Stimulated activated CD8-positive, alpha-beta memory T cell treated with anti-CD3 and anti-CD28 coated beads, Interleukin-7, amount 100 ng/mL, for 24 hours (primary cell): Measurements from ENCODE around the gene MAG.
"Not testable (repeated sequence)": the region's sequence is repeated elsewhere in the genome, so short reads cannot be mapped to it uniquely, and the experiment has no call there.

ENCODE experiments used
- DNase-seq: peaks from one replicate; pipeline ENCODE4 v3.0.0-alpha.2; 2020; ENCODE audit warnings: low read depth

The MAG gene

DNA sequence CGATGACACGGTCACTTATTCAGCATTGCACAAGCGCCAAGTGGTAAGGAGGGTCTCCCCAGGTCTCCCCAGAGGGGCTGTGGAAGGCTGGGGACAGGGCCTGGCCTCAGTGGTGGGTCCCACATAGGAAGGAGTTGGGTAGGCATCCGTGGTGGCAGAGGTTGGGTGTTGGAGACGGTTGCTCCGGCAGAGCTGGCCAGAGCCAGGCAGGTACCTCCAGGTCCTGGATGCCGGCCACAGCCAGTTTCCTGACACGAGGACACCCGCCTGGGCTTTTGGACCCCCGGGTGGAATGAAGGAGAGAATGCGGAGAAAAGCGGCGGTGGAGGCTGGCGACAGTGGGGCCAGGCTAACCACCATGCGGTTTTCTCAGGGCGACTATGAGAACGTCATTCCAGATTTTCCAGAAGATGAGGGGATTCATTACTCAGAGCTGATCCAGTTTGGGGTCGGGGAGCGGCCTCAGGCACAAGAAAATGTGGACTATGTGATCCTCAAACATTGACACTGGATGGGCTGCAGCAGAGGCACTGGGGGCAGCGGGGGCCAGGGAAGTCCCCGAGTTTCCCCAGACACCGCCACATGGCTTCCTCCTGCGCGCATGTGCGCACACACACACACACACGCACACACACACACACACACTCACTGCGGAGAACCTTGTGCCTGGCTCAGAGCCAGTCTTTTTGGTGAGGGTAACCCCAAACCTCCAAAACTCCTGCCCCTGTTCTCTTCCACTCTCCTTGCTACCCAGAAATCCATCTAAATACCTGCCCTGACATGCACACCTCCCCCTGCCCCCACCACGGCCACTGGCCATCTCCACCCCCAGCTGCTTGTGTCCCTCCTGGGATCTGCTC lies 54.5 kb downstream of the MAG start:
- peak; percentile 32 for DNase-seq

DNA sequence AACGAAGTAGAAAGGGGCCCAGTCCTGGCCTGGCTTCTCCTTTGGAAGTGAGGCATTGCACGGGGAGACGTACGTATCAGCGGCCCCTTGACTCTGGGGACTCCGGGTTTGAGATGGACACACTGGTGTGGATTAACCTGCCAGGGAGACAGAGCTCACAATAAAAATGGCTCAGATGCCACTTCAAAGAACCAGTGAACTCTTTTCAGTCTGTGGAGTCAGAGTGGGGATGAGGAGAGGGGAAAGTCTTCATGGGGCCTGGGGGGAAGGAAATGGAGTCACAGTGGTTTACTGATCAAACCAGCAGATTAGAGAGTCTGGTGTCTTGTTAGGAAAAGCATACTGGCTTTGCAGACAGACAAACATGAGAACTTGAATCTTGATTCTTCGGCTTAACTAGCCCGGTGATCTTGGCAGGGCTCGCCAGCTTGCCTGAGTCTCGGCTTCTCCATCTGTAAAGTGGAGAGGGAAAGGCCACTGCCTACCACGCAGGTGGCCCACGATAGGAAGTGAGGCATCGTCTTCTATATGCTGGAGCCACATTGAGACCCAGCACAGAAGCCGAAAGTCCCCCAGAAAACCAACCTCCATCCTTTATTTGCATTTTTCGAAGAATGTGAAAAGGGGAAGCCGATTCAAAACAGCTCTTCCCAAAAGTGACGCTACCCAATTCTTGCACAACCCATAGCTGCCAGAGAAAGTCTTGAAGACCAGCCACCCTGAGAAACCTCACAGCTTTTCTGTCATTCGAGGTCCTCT lies 55.4 kb downstream of the MAG start, which contains the start of gene FFAR1:
Gene FFAR1 (plus strand): TSS at position 732 of the 759 bp plus-strand sequence. CDS start 3,650 bp downstream, outside the sequence.
- DNase-seq, result no peak

- no peak for DNase-seq
Observed at GRCh38 chr19:35347930-35348298, 56.0 kb downstream of the MAG start.

GRCh38 chr19:35348911-35349611 lies 57.1 kb downstream of the MAG start:
- no peak for DNase-seq

- DNase-seq, result no peak
Observed at GRCh38 chr19:35349614-35350521, 57.9 kb downstream of the MAG start.

DNA sequence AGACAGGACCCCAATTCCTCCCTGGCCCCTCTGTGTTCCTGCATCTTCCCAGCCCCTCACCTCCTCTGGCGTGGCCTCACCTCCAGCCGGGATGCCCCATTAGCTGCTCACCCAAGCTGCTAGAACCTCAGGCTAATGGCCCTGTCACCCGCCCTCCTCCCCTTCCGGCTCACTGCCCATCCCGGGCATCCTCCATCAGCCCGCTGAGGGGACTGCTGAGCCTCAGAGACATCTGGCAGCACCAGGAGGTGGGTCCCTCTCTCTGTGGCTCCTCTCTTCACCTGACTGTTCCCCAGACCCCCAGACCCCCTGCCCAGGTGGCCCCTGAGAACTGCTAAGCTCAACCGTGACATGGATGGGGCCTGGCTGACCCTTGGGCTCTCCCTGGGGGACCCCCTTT lies 58.6 kb downstream of the MAG start:
- no peak for DNase-seq

- DNase-seq, result no peak
Observed at GRCh38 chr19:35351411-35352176, 59.6 kb downstream of the MAG start.

DNA sequence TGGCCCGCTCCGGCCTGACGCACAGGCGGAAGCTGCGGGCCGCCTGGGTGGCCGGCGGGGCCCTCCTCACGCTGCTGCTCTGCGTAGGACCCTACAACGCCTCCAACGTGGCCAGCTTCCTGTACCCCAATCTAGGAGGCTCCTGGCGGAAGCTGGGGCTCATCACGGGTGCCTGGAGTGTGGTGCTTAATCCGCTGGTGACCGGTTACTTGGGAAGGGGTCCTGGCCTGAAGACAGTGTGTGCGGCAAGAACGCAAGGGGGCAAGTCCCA lies 60.2 kb downstream of the MAG start:
- no peak for DNase-seq

DNA sequence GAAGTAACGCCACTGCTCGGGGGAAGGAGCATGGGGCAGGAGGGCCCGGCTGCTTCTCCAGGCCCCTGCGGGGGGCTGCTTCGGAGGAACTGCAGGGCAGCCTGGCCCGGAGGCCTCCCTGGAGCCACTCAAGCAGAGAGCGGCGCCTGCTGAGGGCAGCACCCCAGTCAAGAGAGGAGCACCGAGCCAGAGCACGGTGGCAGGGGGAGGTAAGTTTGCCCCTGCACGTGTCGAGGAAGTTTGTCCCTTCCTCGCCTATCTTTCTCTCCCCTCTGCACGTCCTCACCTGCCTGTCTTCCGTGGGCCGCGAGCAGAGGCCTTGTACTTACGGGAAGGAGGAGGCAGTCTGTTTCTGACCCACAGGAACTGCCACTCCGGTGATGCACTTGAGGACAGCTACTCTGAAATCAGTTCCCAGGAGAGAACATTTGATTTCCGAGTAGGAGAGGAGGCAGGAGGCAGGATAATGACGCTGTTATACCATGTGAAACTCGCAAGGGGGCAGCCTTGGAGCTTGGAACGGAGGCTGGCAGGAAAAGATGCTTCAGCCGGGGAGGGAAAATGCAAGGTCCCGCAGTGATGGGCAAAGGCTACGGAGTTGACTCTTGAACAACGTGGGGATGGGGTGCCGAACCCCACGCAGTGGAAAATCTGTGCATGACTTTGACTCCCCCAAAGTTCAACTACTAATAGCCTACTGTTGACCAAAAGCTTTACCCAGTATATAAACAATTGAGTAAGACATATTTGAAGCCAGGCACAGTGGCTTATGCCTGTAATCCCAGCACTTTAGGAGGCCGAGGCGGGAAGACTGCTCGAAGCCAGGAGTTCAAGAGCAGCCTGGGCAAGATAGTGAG lies 60.7 kb downstream of the MAG start:
- DNase-seq, result peak; percentile 38

DNA sequence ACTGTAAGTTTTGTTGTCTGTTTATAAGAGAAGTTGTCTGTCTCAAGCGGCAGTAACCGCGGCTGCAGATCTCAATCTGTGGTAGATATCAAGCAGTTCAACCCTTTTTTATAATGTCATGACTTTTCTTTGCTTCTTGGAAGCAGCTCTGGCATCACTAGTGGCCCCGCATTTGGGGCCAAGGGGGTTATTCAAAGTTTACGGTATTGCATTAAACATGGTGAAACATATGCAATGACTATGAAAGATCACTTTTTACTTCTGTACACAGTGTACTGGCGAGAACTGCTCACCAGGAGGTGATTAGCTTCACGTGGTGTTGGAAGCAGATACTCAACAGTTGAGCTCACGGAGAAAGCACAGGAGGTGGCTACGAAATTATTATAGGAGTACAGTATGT lies 61.7 kb downstream of the MAG start:
- DNase-seq, result no peak

- no peak for DNase-seq
Observed at GRCh38 chr19:35354898-35355297, 62.9 kb downstream of the MAG start.

- DNase-seq, result no peak
Observed at GRCh38 chr19:35355791-35356460, 64.0 kb downstream of the MAG start.

GRCh38 chr19:35357867-35358573 lies 66.1 kb downstream of the MAG start, which contains the start of gene FFAR3:
Gene FFAR3, plus strand, starts transcription at chr19:35358460. Its CDS starts 431 bp downstream, at chr19:35358891.
- DNase-seq, result no peak

DNA sequence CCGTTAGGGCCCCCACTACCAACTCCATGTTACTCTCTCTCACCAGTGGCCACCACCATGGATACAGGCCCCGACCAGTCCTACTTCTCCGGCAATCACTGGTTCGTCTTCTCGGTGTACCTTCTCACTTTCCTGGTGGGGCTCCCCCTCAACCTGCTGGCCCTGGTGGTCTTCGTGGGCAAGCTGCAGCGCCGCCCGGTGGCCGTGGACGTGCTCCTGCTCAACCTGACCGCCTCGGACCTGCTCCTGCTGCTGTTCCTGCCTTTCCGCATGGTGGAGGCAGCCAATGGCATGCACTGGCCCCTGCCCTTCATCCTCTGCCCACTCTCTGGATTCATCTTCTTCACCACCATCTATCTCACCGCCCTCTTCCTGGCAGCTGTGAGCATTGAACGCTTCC lies 66.9 kb downstream of the MAG start:
- DNase-seq, result not testable (repeated sequence)

GRCh38 chr19:35359395-35359794 lies 67.4 kb downstream of the MAG start:
- DNase-seq, result not testable (repeated sequence)

- DNase-seq, result not testable (repeated sequence)
Observed at GRCh38 chr19:35360081-35360480, 68.1 kb downstream of the MAG start.

GRCh38 chr19:35360880-35361420 lies 69.0 kb downstream of the MAG start:
- no peak for DNase-seq

DNA sequence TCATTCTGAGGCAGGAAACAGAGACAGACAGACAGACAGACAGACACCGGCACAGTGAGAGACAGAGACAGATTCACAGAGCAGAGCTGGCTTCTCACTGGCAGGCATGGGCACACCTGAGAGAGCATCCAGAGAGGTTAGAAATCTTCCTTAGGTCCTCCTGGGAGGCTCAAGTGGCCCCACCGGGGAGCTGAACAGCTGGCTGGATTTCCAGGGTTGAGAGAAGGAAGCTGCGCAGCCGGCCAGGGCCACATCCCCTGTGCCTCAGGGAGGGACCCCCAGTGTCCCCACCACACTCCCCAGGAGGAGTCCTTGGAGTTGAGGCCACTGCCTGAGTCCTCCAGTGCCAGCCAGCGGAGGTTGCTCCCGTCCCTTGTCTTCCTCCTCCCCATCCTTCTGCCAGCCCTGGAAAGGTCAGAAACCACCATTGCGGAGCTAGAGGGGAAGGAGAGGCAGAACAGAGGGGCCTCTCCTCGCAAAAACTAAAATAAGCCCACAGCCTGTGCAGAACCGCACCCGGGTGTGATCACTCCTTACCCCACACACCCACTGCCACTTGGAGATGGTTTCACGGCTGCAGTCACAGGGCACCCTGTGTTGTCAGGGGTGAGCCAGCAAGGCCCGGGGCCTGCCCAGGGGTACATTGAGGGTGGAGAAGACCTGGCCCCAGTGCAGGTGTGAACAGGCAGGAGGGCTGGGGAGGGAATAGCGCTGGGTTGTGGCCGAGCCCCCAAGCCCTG lies 70.5 kb downstream of the MAG start:
- no peak for DNase-seq
